CD14-positive monocyte (primary cell): ENCODE data around the gene CRYBA4. TPM values are rescaled to one million over a fixed set of nuclear protein-coding genes. Genes with fewer than 3 reads are reported as not detected.

Experiments used
- DNase-seq, 3 donors: peaks; one replicate each; pipeline ENCODE4 v3.0.0-alpha.2; 2011 to 2022
- H2AFZ ChIP-seq: 2 replicates; pipeline ENCODE4 v1.6.0; 2012; ENCODE audit warnings: mild to moderate bottlenecking, low read depth, low read length, inconsistent platforms; ENCODE audit not compliant: insufficient read depth, poor library complexity, severe bottlenecking
- H3K27ac ChIP-seq, 2 donors: 1 replicate in 1 of 2; 2 replicates in 1 of 2; pipeline ENCODE4 v1.5.1; 2012 to 2013; ENCODE audit warnings: low read length in 2 of 2, control low read depth in 1 of 2, inconsistent platforms in 1 of 2, low read depth in 1 of 2, mild to moderate bottlenecking in 1 of 2
- H3K27me3 ChIP-seq, 2 donors: one replicate each; pipeline versions ENCODE4 v1.6.0 to v1.6.1; 2011 to 2013; ENCODE audit warnings: low read length in 2 of 2; ENCODE audit not compliant: control insufficient read depth in 2 of 2, insufficient read depth in 2 of 2
- H3K36me3 ChIP-seq, 2 donors: replicated peaks in 1 of 2; 1 replicate in 1 of 2; 2 replicates in 1 of 2; pipeline versions ENCODE4 v1.5.1 to v1.6.1; 2012 to 2013; ENCODE audit warnings: low read length in 2 of 2, control low read depth in 1 of 2, inconsistent platforms in 1 of 2, mild to moderate bottlenecking in 1 of 2; ENCODE audit not compliant: insufficient read depth in 2 of 2, control insufficient read depth in 1 of 2
- H3K4me1 ChIP-seq, 2 donors: 1 replicate in 1 of 2; 2 replicates in 1 of 2; pipeline versions ENCODE4 v1.5.1 to v1.6.1; 2012 to 2013; ENCODE audit warnings: low read length in 2 of 2, control low read depth in 1 of 2, inconsistent platforms in 1 of 2, mild to moderate bottlenecking in 1 of 2, moderate library complexity in 1 of 2; ENCODE audit not compliant: insufficient read depth in 2 of 2, control insufficient read depth in 1 of 2
- H3K4me2 ChIP-seq: replicated peaks from 2 replicates; pipeline ENCODE3; 2012; ENCODE audit warnings: low read length, moderate library complexity, mild to moderate bottlenecking; ENCODE audit not compliant: poor library complexity, severe bottlenecking; ENCODE audit errors: extremely low read depth
- H3K4me3 ChIP-seq, 3 experiments: fragments of 200-600 bp in 1 of 3; sonication (generic) in 1 of 3; replicated peaks in 1 of 3; 1 replicate in 2 of 3; 2 replicates in 1 of 3; pipeline ENCODE4 v1.5.1; 2011 to 2013; ENCODE audit warnings: low read length in 3 of 3, mild to moderate bottlenecking in 3 of 3, control low read depth in 2 of 3, low read depth in 2 of 3, inconsistent platforms in 1 of 3, moderate library complexity in 1 of 3
- H3K79me2 ChIP-seq: 2 replicates; pipeline ENCODE4 v1.6.0; 2012; ENCODE audit warnings: mild to moderate bottlenecking, control low read depth, inconsistent platforms, low read length, moderate library complexity; ENCODE audit not compliant: insufficient read depth
- H3K9ac ChIP-seq: 2 replicates; pipeline ENCODE4 v1.6.0; 2017; ENCODE audit warnings: low read length, mild to moderate bottlenecking; ENCODE audit not compliant: insufficient read depth, poor library complexity, severe bottlenecking
- H3K9me3 ChIP-seq, 2 donors: replicated peaks in 1 of 2; 1 replicate in 1 of 2; 2 replicates in 1 of 2; pipeline versions ENCODE4 v1.5.1 to v1.6.1; 2012 to 2013; ENCODE audit warnings: low read length in 2 of 2, control low read depth in 1 of 2; ENCODE audit not compliant: control insufficient read depth in 1 of 2, insufficient read depth in 1 of 2
- H4K20me1 ChIP-seq: 2 replicates; pipeline ENCODE4 v1.6.0; 2012; ENCODE audit warnings: mild to moderate bottlenecking, low read length, control low read depth, moderate library complexity; ENCODE audit not compliant: insufficient read depth
- H3K27ac Mint-ChIP-seq, 7 donors: one replicate each; pipeline ENCODE4 v1.8.0; 2020; ENCODE audit warnings: mild to moderate bottlenecking in 7 of 7, mixed read lengths in 7 of 7, moderate library complexity in 6 of 7, inconsistent platforms in 2 of 7
- H3K27me3 Mint-ChIP-seq, 3 donors: one replicate each; pipeline ENCODE4 v1.8.0; 2021 to 2022; ENCODE audit warnings: low read depth in 3 of 3, mild to moderate bottlenecking in 3 of 3, mixed read lengths in 3 of 3, moderate library complexity in 3 of 3, inconsistent platforms in 1 of 3
- H3K36me3 Mint-ChIP-seq, 2 donors: one replicate each; pipeline ENCODE4 v1.8.0; 2020; ENCODE audit warnings: mixed read lengths in 2 of 2, inconsistent platforms in 1 of 2, mild to moderate bottlenecking in 1 of 2
- H3K4me1 Mint-ChIP-seq: one replicate; pipeline ENCODE4 v1.8.0; 2020; ENCODE audit warnings: mild to moderate bottlenecking, mixed read lengths
- H3K4me3 Mint-ChIP-seq, 2 donors: one replicate each; pipeline ENCODE4 v1.8.0; 2020; ENCODE audit warnings: mild to moderate bottlenecking in 2 of 2, mixed read lengths in 2 of 2, moderate library complexity in 1 of 2
- H3K9me3 Mint-ChIP-seq, 7 donors: one replicate each; pipeline ENCODE4 v1.8.0; 2020 to 2022; ENCODE audit warnings: mixed read lengths in 7 of 7, mild to moderate bottlenecking in 6 of 7, moderate library complexity in 6 of 7, inconsistent platforms in 2 of 7
- WGBS: methylation state at CpG from one replicate; pipeline ENCODE4 v1.1.5; 2013; ENCODE audit warnings: missing lambda C conversion rate; ENCODE audit not compliant: insufficient coverage; 5-methylcytosine and 5-hydroxymethylcytosine counted together
- intact Hi-C, 2 donors: fragments of 100-400 bp; cut with micrococcal nuclease; formaldehyde crosslinking; loops; one replicate each; pipeline versions ENCODE4 v1.15.0 to v1.15.1; 2023
- polyA plus RNA-seq, 3 donors: library from polyadenylated mRNA; depleted of rRNA in 1 of 3; unstranded in 2 of 3; stranded (reverse) in 1 of 3; fragments of 300-500 nt in 2 of 3; fragments of >200 nt in 1 of 3; fragmentation: Illumina TruSeq in 2 of 3; gene quantifications; 1 replicate in 2 of 3; 2 replicates in 1 of 3; pipeline ENCODE4 v1.2.3, GENCODE V29; 2012 to 2021
- TF ChIP-seq, protein P1 (sequence below): fragments of 200-600 bp; IDR thresholded peaks from one replicate; pipeline ENCODE4 v1.8.0; 2022; ENCODE audit warnings: antibody characterized with exemption, mild to moderate bottlenecking

Gene CRYBA4
- polyA plus RNA-seq, 3 donors = not detected

DNA sequence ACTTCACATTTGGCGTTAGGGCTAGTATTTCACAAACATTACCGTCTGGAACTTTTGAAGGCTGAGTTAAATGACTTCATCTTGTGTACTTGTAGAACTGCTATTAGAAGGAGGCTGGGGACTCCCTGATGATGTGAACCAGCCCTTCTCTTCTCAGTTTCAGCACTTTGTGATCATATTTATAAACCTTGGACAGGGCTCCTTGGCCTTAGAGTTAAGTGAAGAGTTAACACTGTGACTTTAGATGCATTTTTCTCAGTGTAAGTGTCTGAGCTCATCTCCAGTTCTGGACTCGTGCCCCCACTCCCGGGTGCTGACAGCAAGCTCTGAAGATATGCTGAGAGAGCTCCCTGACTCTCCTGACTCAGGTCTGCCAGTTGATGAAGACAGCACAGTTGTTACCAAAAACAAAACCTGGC lies 44.1 kb downstream of the CRYBA4 start:
- Mint-ChIP-seq H3K27me3 (peaks cover 0 to 10% (median 0%) of the 10 kb centered on the region in 3 donors), H3K4me1 (peaks cover 10% of the 10 kb centered on the region), H3K9me3 (no peaks in the 10 kb centered on the region), H3K27ac (no peak overlapping the region), H3K4me3 (no peak overlapping the region), H3K36me3 (no peaks in the 10 kb centered on the region)
- H3K27me3 ChIP-seq = no peaks in the 10 kb centered on the region
- H3K4me1 ChIP-seq = peaks cover under 1 to 3% of the 10 kb centered on the region in 2 donors
- no peak overlapping the region for H3K4me2 ChIP-seq
- no peak overlapping the region for H3K9ac ChIP-seq
- no peak overlapping the region for H3K27ac ChIP-seq
- H4K20me1 ChIP-seq = no peaks in the 10 kb centered on the region
- H3K36me3 ChIP-seq = no peaks in the 10 kb centered on the region
- 87% methylated on average over 2 of the region's 4 CpGs for WGBS
- no peak overlapping the region for H2AFZ ChIP-seq
- no peaks in the 10 kb centered on the region for H3K9me3 ChIP-seq
- TF ChIP-seq, protein P1, sequence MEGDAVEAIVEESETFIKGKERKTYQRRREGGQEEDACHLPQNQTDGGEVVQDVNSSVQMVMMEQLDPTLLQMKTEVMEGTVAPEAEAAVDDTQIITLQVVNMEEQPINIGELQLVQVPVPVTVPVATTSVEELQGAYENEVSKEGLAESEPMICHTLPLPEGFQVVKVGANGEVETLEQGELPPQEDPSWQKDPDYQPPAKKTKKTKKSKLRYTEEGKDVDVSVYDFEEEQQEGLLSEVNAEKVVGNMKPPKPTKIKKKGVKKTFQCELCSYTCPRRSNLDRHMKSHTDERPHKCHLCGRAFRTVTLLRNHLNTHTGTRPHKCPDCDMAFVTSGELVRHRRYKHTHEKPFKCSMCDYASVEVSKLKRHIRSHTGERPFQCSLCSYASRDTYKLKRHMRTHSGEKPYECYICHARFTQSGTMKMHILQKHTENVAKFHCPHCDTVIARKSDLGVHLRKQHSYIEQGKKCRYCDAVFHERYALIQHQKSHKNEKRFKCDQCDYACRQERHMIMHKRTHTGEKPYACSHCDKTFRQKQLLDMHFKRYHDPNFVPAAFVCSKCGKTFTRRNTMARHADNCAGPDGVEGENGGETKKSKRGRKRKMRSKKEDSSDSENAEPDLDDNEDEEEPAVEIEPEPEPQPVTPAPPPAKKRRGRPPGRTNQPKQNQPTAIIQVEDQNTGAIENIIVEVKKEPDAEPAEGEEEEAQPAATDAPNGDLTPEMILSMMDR = no peak
- H3K79me2 ChIP-seq = no peaks in the 10 kb centered on the region
- DNase-seq = no peak
- no peak overlapping the region for H3K4me3 ChIP-seq
- intact Hi-C loops = no loop called here

DNA sequence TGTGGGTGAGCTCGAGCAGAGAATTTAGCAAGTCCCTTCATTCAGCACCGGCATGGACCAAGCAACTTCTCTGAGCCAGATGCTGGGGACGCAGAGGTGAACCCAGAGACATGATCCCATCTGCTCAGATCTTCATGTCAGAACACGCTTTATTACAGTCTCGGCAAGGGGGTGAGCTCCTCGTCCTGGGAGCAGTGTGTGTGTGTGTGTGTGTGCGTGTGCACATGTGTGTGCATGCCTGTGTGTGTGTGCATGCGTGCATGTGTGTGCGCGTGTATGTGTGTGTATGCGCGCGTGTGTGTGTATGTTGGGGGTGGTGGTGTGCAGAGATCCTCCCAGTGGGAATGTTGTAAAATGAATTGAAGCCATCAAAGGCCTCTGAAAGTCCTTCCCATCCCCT lies 45.4 kb downstream of the CRYBA4 start:
- Mint-ChIP-seq H3K9me3 (no peaks in the 10 kb centered on the region), H3K4me1 (peaks cover 21% of the 10 kb centered on the region), H3K4me3 (no peak overlapping the region), H3K27me3 (peaks cover 0 to 10% (median 0%) of the 10 kb centered on the region in 3 donors), H3K36me3 (no peaks in the 10 kb centered on the region), H3K27ac (no peak overlapping the region)
- TF ChIP-seq, protein P1 = no peak
- H2AFZ ChIP-seq = no peak overlapping the region
- H4K20me1 ChIP-seq = no peaks in the 10 kb centered on the region
- no peak overlapping the region for H3K27ac ChIP-seq
- H3K9me3 ChIP-seq = no peaks in the 10 kb centered on the region
- H3K79me2 ChIP-seq = no peaks in the 10 kb centered on the region
- H3K36me3 ChIP-seq = no peaks in the 10 kb centered on the region
- intact Hi-C loops = no loop called here
- WGBS = 90% methylated on average over 9 of the region's 13 CpGs
- H3K4me2 ChIP-seq = no peak overlapping the region
- no peak overlapping the region for H3K4me3 ChIP-seq
- H3K9ac ChIP-seq = no peak overlapping the region
- H3K4me1 ChIP-seq = peaks cover 14 to 16% of the 10 kb centered on the region in 2 donors
- no peaks in the 10 kb centered on the region for H3K27me3 ChIP-seq
- DNase-seq = no peak
